NCI-H1417 (cell line): ENCODE data around the gene SYCN.

Source experiments
- DNase-seq, 3 experiments: peaks; one replicate each; lab custom pipeline; 2025; lab: John Stamatoyannopoulos, UW

Gene SYCN

GRCh38 chr19:39171479-39172465, 32.3 kb downstream of the SYCN start:
- peak in 1 of 3 experiments; percentile 2 for DNase-seq

DNA sequence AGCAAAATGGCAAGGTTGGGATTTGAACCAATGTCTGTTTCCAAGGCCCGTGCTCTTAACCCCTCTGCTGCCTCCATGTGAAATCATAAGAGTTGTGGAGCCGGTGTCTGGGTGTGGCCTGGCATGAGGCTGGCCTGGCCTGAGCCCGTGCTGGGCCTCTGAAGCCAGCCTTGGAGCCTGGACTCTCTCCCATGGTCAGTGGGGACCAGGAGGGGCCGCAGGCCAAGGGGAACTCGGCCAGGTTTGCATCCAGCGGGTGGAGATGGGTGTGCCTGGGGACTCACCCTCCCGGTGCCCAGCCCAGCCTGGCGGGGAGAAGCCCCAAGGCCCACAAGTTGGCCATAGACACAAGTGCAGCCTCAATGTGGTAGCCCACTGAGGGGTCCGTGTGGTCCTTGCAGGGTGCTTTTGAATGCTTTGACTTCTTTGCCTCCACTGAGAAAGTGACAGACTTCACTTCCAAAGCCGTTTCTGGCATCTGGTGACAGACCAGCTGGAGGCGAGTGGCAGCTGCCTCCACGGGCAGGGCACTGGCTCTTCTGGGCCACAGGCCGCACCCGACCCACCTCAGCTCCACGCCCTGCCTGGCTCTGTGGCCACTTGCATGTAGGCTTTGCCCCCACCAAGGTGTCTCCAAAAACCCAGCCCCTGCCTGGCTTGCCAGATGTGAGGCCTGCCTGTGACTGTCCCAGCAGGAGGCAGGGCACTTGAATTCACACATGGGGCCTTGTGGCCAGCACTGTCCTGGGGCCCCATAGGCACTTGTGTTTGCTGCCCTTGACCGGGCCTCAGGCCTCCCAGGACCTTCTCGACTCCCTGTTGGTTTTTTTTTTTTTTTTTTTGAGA, 33.5 kb downstream of the SYCN start:
- no peak for DNase-seq

GRCh38 chr19:39169143-39169810, 34.8 kb downstream of the SYCN start:
- no peak for DNase-seq

DNA sequence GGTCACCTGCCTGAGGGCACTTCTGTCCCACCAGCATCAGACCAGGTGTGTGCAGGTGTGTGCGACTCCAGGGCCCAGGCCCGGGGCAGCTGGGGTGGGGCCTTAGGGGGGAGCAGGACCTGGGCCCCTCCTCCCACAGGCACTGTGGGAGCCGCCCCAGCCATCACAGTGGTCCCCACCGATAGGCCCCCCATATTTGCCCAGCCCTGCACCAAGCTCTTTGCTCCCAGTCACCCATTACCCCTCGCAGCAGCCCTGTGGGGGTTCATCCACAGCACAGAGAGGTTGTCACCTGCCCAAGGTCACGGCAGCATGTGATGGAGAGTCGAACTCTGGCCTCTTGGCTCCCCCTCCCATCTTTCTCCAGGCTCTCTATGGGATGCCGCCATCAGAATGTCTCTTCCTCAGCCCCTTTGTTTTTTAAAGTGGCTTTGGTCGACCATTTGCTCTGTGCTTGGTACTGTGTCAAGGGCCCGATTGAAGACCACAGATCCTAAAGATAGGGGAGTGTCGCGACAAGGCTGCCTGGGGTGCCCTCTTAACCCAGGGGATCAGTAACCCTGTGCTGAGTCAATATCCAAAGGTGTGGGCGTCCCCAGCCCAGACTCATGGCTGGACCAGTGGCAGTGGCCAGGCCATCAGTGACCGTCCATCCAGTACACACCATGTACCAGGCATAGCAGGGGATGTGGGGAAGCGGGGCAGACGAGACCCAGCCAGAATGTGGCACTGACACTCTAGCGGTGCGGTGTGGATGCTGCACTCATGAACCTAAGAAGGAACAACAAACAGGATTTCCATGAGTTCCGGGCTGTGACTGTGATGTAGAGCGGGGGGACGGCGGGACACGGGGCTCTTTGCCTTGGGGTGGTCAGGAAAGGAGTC, 35.6 kb downstream of the SYCN start:
- no peak for DNase-seq

- DNase-seq: peak in 2 of 3 experiments; percentile 57 to 72
These were observed 36.4 kb downstream of the SYCN start for GRCh38 chr19:39167461-39168257.

DNA sequence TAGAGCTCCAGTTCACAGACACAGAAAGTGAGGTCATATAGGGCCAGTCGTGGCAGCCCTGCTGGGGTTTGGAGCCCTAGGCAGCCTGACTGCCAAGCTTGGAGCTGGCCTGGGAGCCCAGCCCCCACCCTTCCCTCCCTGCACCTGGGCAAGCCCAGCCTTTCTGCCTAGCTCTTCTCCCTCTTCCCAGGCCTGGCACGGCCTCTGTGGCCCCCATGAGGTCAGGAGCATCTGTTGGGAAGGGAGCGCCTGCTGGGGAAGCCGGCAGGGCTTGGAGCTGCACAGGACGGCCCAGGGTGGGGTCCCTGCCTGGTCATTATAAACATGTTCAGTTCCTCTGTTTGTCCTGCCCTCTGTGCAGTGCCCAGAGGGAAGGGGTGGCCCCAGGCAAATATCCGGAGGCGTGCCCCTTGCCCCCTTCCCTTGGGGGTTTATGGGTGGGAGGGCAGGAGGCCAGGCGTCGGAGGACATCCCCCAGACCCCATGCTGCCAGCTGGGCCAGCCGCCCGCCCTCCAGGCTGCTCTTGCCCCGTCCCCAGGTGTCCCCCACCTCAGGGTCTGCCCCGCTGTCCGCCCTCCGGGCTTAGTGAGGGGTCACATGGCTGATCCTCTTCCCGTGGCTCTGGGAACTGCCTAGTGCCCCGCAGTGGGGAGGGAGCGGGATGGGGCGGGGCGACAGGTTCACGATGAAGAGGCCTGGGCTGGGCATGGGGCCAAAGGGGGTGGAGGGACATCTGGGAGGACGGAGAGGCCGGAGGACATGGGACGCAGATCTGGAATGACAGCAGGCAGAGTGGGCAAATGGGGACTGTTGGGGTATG, 37.3 kb downstream of the SYCN start:
- peak in 2 of 3 experiments; percentile 58 to 71 for DNase-seq

DNA sequence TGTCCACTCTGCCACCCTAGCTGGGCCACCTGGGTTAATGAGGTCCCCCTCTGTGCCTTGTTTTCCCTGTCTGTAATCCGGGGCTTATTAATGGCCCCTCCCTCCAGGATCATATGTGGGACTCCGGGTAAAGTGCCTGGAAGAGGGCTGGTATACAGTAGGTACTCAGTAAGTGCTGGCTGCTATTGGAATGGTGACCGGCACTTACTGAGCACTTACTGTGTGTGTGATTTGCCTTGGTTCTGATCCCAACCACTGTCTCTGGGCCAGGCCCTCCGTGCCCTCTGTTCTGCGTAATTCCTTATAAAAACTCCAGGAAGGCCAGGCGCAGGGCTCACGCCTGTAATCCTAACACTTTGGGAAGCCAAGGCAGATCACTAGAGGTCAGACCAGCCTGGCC, 38.2 kb downstream of the SYCN start:
- no peak for DNase-seq

GRCh38 chr19:39164289-39164688, 39.8 kb downstream of the SYCN start:
- no peak for DNase-seq

DNA sequence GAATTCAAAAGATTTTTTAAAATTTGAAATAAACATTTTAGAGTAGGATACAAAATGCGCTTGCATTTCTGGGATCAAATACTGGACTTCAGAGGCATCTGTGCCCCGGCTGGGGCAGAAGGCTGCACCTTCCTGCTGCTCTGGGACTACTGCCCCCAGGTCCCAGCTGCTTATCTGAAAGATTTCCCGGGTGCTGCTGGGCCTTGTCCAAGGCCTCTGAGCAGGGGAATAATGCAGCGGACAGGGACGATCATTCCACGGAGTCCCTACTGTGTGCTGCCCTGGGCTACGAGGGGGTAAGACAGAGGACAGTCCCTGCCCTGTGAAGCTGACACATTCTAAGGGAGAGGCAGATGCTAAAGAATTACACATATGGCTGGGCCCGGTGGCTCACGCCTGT, 40.4 kb downstream of the SYCN start:
- no peak for DNase-seq

GRCh38 chr19:39162441-39163043, 41.5 kb downstream of the SYCN start:
- DNase-seq: no peak

DNA sequence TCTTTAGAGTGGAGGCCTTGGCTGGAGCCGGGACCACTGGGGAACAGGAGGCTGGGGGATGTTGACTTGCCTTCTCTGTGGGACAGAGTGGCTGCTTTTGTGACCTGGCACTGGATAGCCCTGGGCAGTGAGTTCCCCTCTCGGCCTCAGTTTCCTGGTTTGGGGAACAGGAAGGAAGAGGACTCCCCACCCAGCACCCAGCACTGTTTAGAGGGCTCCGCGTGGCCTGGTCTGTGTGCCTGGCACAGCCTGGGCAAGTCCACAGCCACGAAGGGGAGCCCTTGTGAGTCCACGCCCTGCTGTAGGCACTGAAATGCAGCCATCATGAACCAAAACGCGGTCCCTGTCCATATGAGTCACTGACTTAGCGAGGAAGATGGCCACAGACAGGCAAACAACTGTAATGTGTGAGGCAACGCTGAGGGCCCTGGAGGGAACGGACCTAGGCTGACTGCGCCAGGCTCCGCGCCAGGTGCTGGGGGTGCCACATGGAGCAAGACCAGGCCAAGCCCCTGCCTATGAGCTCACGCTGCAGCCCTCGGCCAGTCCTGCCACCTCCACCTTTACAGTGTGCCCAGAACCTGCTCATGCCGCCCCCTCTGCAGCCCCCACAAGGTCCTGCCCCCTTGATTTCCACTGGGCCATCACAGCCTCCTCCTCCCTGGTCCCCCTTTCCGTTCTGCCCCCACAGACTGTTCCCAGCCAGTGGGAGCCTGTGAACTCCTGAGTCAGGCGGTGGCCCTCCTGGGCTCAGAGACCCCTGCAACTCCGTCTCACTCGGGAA, 43.0 kb downstream of the SYCN start:
- no peak for DNase-seq

DNA sequence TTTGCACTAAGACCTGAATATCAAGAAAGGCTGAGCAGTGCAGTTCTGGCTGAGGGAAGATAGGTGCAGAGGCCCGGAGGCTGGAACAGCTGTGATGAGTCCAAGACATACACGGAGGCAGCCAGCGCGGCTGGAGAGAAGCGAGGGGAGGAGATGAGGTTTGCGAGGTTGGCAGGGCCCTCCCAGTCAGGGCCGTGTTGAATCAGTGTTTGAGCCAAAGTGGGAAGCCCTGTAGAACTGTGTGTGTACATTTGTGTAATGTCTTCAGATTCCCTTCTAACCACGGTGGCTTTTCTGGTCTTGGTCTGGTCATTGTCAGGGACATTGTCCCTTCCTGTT, 43.6 kb downstream of the SYCN start:
- DNase-seq: no peak

- DNase-seq: no peak
These were observed 45.3 kb downstream of the SYCN start for GRCh38 chr19:39158646-39159260.

DNA sequence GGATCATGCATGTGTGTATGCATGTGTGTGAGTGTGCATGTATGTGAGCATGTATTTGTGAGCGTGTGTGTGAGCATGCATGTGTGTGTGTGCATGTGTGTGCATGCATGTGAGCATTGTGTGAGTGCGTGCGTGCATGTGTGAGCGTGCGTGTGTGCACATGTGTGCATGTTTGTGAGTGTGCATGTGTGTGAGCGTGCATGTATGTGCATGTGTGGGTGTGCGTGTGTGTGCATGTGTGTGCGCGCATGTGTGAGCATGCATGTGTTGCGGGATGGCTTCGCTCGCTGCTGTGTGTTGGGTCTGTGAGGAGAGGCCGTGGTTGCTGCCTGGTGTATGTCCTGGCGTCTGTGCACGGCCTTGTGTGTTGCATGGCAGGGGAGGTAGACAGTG, 46.1 kb downstream of the SYCN start:
- no peak for DNase-seq

GRCh38 chr19:39157275-39157996, 46.6 kb downstream of the SYCN start:
- no peak for DNase-seq

- DNase-seq: no peak
These were observed 47.5 kb downstream of the SYCN start for GRCh38 chr19:39156326-39157230.
